Measurements from ENCODE around the gene SMCO3. TPM values are rescaled to one million over a fixed set of nuclear protein-coding genes. Genes with fewer than 3 reads are reported as not detected.

SMCO3 gene
- polyA plus RNA-seq, 3 donors: 2.2 to 2.3 (median 2.3) TPM

Other genes starting within 250 kb of the SMCO3 start
- 10 to 100 TPM; 41.6 to 48.3 (median 42.8) TPM for gene PLBD1, start 246.3 kb downstream of the SMCO3 start, polyA plus RNA-seq (ENCODE audit: insufficient read length in 3 of 3)
- under 1 TPM; 0.34 to 0.60 (median 0.58) TPM for gene GUCY2C, start 117.6 kb downstream of the SMCO3 start, polyA plus RNA-seq (ENCODE audit: insufficient read length in 3 of 3)
- 100 to 1,000 TPM in 2 of 3 donors, 10 to 100 TPM in 1; 89.7 to 104 (median 103) TPM for gene WBP11, start 10.7 kb downstream of the SMCO3 start, polyA plus RNA-seq (ENCODE audit: insufficient read length in 3 of 3)
- 1 to 10 TPM; 3.9 to 4.6 (median 4.1) TPM for gene C12orf60, start 10.5 kb downstream of the SMCO3 start, polyA plus RNA-seq (ENCODE audit: insufficient read length in 3 of 3)
- under 1 TPM; 0.16 to 0.23 (median 0.16) TPM for gene ART4, start 29.3 kb upstream of the SMCO3 start, polyA plus RNA-seq (ENCODE audit: insufficient read length in 3 of 3)
- gene MGP, start 71.7 kb upstream of the SMCO3 start, polyA plus RNA-seq (ENCODE audit: insufficient read length in 3 of 3): 10 to 100 TPM; 27.4 to 52.6 (median 36.0) TPM
- gene ERP27, start 124.4 kb upstream of the SMCO3 start, polyA plus RNA-seq (ENCODE audit: insufficient read length in 3 of 3): 10 to 100 TPM; 20.6 to 27.6 (median 23.0) TPM
- gene ARHGDIB, start 147.4 kb upstream of the SMCO3 start, polyA plus RNA-seq (ENCODE audit: insufficient read length in 3 of 3): 10 to 100 TPM; 50.2 to 56.4 (median 50.4) TPM
- under 1 TPM in 1 of 3 donors, not detected in 2; 0.11 TPM for gene PDE6H, start 158.9 kb upstream of the SMCO3 start, polyA plus RNA-seq (ENCODE audit: insufficient read length in 3 of 3)